Stimulated activated naive CD8-positive, alpha-beta T cell treated with anti-CD3 and anti-CD28 coated beads, Interleukin-15, Interleukin-2, amounts not matched to agents 100 U/mL and 50 U/mL, for 24 hours (primary cell): ENCODE data around the gene INHBE.

ENCODE experiments used
- ATAC-seq: fragments of 150-1000 bp; cut with Tn5 transposase; one replicate; pipeline ENCODE4 v1.10.0; 2021
- DNase-seq: peaks from one replicate; pipeline ENCODE4 v3.0.0; 2021

Gene INHBE

GRCh38 chr12:57461276-57461916, 6.3 kb downstream of the INHBE start:
- ATAC-seq: no peak
- DNase-seq: peak; percentile 70

- DNase-seq: peak; percentile 30
- no peak for ATAC-seq
These were observed 6.8 kb downstream of the INHBE start for GRCh38 chr12:57461917-57462250.

- peak; percentile 88 for ATAC-seq
- peak; percentile 93 for DNase-seq
These were observed 7.3 kb downstream of the INHBE start for GRCh38 chr12:57462251-57462911.

- DNase-seq: no peak
- no peak for ATAC-seq
These were observed 7.8 kb downstream of the INHBE start for GRCh38 chr12:57462912-57463253.

GRCh38 chr12:57464569-57464968, 9.5 kb downstream of the INHBE start:
- ATAC-seq: no peak
- no peak for DNase-seq

- DNase-seq (no peak), ATAC-seq (no peak)
These were observed 10.1 kb downstream of the INHBE start for GRCh38 chr12:57465030-57465746.

- no peak for ATAC-seq
- DNase-seq: no peak
These were observed 10.8 kb downstream of the INHBE start for GRCh38 chr12:57465747-57466505.

- ATAC-seq (no peak), DNase-seq (no peak)
These were observed 12.2 kb downstream of the INHBE start for GRCh38 chr12:57467212-57467874.

GRCh38 chr12:57467915-57468314, 12.8 kb downstream of the INHBE start:
- DNase-seq (no peak), ATAC-seq (no peak)

- DNase-seq (no peak), ATAC-seq (no peak)
These were observed 14.4 kb downstream of the INHBE start for GRCh38 chr12:57469296-57470164.

- DNase-seq: no peak
- ATAC-seq: no peak
These were observed 15.3 kb downstream of the INHBE start for GRCh38 chr12:57470286-57470969.

- no peak for ATAC-seq
- DNase-seq: no peak
These were observed 16.0 kb downstream of the INHBE start for GRCh38 chr12:57470970-57471656.

- ATAC-seq (no peak), DNase-seq (no peak)
These were observed 16.6 kb downstream of the INHBE start for GRCh38 chr12:57471661-57472060.

GRCh38 chr12:57472391-57472790, 17.3 kb downstream of the INHBE start:
- DNase-seq (no peak), ATAC-seq (no peak)

- ATAC-seq (no peak), DNase-seq (no peak)
These were observed 18.3 kb downstream of the INHBE start for GRCh38 chr12:57473392-57473791.

GRCh38 chr12:57473886-57474285, 18.8 kb downstream of the INHBE start:
- DNase-seq: no peak
- no peak for ATAC-seq

- no peak for ATAC-seq
These were observed 19.3 kb downstream of the INHBE start for GRCh38 chr12:57474430-57474829.

GRCh38 chr12:57474862-57475261, 19.8 kb downstream of the INHBE start:
- DNase-seq (no peak), ATAC-seq (no peak)

More at GRCh38 chr12:57474430-57474829, 19.3 kb downstream of the INHBE start:
- DNase-seq: no peak

- ATAC-seq (no peak), DNase-seq (no peak)
These were observed 20.4 kb downstream of the INHBE start for GRCh38 chr12:57475271-57476161.
